Measurements from ENCODE around the gene CENPVL3. TPM values are rescaled to one million over a fixed set of nuclear protein-coding genes. Genes with fewer than 3 reads are reported as not detected.
"Not testable (repeated sequence)": the region's sequence is repeated elsewhere in the genome, so short reads cannot be mapped to it uniquely, and the experiment has no call there.

The CENPVL3 gene
- total RNA-seq (not detected), polyA plus RNA-seq (ENCODE audit: insufficient read length in 6 of 6) (under 1 TPM in 4 of 6 donors, not detected in 2; 0.08 to 0.20 (median 0.13) TPM)
- long read RNA-seq, donor 1: 0 reads
- long read RNA-seq, donor 2: 0 reads
- long read RNA-seq, donor 3, partial matches to known transcripts: 0 of 2 reads
- long read RNA-seq, donor 3, other reads (novel, unspliced or antisense): 0 of 2 reads
- long read RNA-seq, donor 4: 0 reads
- long read RNA-seq, donor 5: 0 reads
- long read RNA-seq, donor 6: 0 reads
- long read RNA-seq, donor 7: 0 reads
- long read RNA-seq, donor 8: 0 reads
- long read RNA-seq, donor 9: 0 reads
- long read RNA-seq, donor 10: 0 reads
- long read RNA-seq, donor 11, transcript CENPVL3-201 (1 exons, 1,945 nt): major isoform, 13 of 13 reads
- long read RNA-seq, donor 11, partial matches to known transcripts: 0 of 13 reads
- long read RNA-seq, donor 11, other reads (novel, unspliced or antisense): 0 of 13 reads
- long read RNA-seq, donor 12: 0 reads

DNA sequence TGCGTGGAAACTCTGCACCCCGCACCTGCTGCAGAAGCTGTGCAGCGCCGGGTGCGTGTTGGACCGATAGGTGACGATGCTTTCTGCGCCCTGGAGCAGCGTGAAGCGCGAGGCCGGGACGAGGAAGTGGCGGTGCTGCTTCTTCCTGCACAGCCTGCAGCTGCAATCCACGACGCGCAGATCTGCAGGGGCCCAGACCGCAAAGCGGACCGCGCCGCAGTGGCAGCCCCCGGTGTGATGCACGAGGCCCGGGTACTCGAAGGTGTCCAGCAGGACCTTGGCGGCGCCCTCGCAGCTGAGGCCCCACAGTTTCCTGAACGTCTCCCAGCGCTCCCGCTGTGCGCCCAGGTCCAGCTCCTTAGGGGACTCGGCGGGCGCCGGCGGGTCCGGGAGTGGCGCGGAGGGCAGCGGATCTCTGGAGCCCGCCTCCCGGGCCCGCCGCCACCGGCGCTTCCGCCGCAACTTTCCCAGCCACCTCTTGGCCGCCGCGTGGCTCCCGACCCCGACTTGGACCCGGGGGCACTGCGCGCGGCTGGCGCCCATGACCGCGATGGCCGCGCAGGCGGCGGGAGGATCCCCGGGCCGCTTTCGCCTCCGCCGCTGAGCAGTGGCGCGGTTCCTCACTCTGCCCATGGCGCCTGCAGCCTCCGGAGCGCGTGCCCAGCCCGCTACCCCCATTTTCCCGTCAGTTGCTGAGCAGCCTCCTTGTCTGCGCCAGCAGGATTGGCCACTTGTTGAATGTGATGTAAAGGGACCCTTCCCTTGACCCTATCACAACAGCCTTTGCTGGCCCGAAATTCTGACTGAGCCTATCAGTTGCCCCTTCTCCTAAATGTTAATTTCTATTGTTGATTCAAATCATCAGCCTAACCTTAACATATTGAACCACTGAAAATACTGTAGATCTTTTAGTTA lies at the start of gene CENPVL3:
Gene CENPVL3, minus strand, starts transcription at position 672 of the 915 bp plus-strand sequence. Its CDS starts 39 bp downstream, at position 633.
- peaks cover 27 to 33% of the 10 kb centered on the region in 2 donors for H3K27me3 ChIP-seq

DNA sequence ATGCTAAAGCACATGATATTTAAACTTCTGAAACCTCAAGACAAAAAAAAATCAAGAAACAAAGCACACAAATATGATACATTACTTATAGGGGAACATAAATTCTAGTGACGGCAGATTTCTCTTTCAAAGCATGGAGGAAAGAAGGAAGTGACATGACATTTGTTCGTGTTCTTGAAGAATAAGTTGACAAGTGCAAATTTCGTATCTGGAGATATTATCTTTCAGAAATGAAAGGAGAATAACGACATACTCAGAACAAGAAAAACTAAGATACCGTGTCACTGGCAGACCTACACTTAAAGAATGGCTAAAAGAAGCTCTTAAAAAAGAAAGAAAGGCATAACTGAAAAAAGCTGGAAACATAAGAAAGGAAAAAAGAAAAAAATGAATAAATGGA lies 47.3 kb upstream of the CENPVL3 start:
- no peak for DNase-seq
- intact Hi-C loops (cut with DNase I): no loop called here
- no peaks in the 10 kb centered on the region for H3K27me3 ChIP-seq

More for the DNA sequence above, at the start of gene CENPVL3:
- H3K36me3 ChIP-seq; ATAC-seq; H3K27ac ChIP-seq; H3K4me1 ChIP-seq; H3K9me3 ChIP-seq; intact Hi-C loops (cut with DNase I); H3K4me3 ChIP-seq: not testable (repeated sequence)
- peak in 1 of 4 donors; percentile 12 for DNase-seq

DNA sequence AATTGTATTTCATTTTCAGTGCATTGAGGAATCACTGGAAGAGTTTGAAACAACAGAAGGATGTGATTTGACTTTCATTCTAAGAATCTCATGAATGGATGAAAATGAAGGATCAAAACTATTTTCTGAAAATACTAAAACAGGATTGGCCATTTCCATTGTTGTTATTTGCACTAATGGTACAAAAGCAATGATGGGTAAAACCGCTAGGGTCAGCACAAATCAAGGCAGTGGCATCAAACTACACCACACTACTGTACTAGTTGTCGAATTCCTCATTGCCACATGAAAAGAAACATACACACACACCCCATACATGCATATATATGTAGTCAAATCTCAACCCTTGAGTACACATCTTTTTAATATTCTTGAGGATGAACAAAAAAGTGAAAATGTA lies 24.7 kb upstream of the CENPVL3 start:
- no peak overlapping the region for H3K4me3 ChIP-seq
- H3K27ac ChIP-seq: no peak overlapping the region
- H3K27me3 ChIP-seq: peaks cover 7 to 23% of the 10 kb centered on the region in 2 donors
- TF ChIP-seq, protein P1, sequence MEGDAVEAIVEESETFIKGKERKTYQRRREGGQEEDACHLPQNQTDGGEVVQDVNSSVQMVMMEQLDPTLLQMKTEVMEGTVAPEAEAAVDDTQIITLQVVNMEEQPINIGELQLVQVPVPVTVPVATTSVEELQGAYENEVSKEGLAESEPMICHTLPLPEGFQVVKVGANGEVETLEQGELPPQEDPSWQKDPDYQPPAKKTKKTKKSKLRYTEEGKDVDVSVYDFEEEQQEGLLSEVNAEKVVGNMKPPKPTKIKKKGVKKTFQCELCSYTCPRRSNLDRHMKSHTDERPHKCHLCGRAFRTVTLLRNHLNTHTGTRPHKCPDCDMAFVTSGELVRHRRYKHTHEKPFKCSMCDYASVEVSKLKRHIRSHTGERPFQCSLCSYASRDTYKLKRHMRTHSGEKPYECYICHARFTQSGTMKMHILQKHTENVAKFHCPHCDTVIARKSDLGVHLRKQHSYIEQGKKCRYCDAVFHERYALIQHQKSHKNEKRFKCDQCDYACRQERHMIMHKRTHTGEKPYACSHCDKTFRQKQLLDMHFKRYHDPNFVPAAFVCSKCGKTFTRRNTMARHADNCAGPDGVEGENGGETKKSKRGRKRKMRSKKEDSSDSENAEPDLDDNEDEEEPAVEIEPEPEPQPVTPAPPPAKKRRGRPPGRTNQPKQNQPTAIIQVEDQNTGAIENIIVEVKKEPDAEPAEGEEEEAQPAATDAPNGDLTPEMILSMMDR (IDR thresholded peaks at IDR 0.05): no peak
- DNase-seq: no peak
- no peaks in the 10 kb centered on the region for H3K9me3 ChIP-seq
- H3K4me1 ChIP-seq: no peaks in the 10 kb centered on the region
- intact Hi-C loops (cut with DNase I): no loop called here
- no peak for ATAC-seq
- no peaks in the 10 kb centered on the region for H3K36me3 ChIP-seq

More for the DNA sequence above, 47.3 kb upstream of the CENPVL3 start:
- Histone ChIP-seq H3K4me1 (no peaks in the 10 kb centered on the region), H3K4me3 (no peak overlapping the region), H3K9me3 (no peaks in the 10 kb centered on the region), H3K36me3 (no peaks in the 10 kb centered on the region), H3K27ac (no peak overlapping the region)
- ATAC-seq: no peak
- TF ChIP-seq, protein P1 (IDR thresholded peaks at IDR 0.05): no peak

DNA sequence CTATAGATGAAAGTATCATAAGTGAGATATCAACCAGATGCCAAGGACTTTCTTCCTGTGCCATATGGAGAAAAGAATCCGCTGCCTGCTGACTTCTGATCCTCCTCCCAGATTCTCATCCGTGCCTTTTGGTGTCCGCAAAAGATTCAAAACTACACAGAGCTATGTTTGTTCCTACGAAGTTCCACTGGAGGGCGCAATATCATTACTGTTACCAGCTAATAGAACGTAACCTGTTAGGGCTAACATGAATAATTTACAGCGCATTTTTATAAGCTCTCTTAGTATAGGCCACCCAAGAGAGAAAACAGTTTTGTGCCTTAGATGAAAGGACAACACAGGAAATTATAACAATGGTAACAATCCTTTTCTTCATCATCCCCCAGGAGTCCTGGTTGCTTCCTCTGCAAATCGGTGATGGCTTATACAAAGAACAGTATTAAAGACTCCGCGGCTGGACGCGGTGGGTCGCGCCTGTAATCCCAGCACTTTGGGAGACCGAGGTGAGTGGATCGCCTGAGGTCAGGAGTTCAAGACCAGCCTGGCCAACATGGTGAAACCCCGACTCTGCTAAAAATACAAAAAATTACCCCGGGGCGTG lies 22.8 kb upstream of the CENPVL3 start:
- Histone ChIP-seq H3K4me3 (no peak overlapping the region), H3K9me3 (no peaks in the 10 kb centered on the region), H3K27ac (no peak overlapping the region), H3K36me3 (no peaks in the 10 kb centered on the region), H3K4me1 (no peaks in the 10 kb centered on the region), H3K27me3 (peaks cover 7 to 29% of the 10 kb centered on the region in 2 donors)
- TF ChIP-seq, protein P1 (IDR thresholded peaks at IDR 0.05): peak in 1 of 2 donors; percentile 21
- ATAC-seq (peak; percentile 58), DNase-seq (peak in 2 of 4 donors; percentile 9 to 45)
- intact Hi-C loops (cut with DNase I): no loop called here

DNA sequence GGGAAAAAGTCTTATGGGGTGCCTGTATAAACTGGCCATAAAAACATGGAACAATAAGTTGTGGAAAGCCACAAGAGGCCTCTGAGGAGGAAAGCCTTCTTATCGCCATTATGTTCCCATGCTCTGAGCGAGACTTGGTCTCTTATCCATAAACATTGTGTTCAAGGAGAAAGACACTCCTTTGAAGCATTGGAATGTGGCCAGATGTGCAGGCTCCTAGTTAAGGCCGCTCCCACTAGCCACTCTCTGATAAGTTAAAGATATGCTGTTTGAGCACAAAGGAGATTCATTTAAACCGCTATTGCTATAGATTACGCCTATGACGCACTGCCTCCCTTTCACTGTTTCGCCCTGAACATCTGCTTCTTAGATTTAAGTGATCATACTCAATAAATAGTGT lies 17.8 kb upstream of the CENPVL3 start:
- H3K27me3 ChIP-seq: peaks cover 7 to 21% of the 10 kb centered on the region in 2 donors
- H3K27ac ChIP-seq; DNase-seq; H3K4me3 ChIP-seq; H3K9me3 ChIP-seq; H3K4me1 ChIP-seq; ATAC-seq; H3K36me3 ChIP-seq; intact Hi-C loops (cut with DNase I): not testable (repeated sequence)
